HL-60/S4 treated with phorbol 12-myristate 13-acetate at 8.2 ng/mL for 4 days and 3 days (cell line): ENCODE data around the gene RNF138.
"Not testable (repeated sequence)": the region's sequence is repeated elsewhere in the genome, so short reads cannot be mapped to it uniquely, and the experiment has no call there.

Experiments used
- in situ Hi-C: fragments of 300-500 bp; cut with MboI; formaldehyde crosslinking; loops from 2 replicates; pipeline ENCODE4 v1.15.0; 2022; ENCODE audit warnings: low sequenced_read_pairs

Gene RNF138

DNA sequence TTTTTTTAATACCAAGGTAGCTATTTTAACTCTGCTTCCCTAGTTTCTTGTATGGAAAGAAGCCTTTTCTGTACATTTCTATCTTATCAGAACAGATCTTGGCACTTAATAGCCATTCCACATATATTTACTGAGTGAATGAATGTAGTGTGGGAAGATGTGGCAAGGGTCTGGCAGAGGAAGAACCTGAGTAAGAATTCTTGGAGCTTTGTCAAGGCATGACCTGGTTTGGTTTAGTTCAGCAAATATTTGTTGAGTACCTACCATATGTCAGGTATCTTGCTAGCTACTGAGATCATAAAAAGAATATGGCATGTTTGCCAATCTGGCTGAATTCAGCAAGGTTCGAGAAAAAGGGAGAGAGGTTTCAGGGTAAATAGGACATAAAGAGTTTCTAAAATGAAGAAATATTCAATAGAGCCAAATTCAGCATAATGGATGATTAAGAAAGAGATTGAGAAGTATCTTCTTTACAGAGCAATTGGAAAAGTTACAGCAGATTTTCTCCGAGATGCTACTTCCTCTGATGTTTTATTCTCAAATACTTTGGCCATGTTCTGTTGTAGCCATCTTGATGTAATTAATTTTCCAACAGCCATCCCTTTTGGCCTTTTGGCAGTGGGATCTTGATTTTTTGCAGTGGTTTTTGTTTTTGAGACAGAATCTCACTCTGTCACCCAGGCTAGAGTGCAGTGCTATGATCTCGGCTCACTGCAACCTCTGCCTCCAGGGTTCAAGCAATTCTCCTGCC lies 76.5 kb downstream of the RNF138 start:
- in situ Hi-C loops = loop anchor here (25.0 kb wide), 1 partner anchor 369 kb away; no protein-coding TSS in a partner anchor

DNA sequence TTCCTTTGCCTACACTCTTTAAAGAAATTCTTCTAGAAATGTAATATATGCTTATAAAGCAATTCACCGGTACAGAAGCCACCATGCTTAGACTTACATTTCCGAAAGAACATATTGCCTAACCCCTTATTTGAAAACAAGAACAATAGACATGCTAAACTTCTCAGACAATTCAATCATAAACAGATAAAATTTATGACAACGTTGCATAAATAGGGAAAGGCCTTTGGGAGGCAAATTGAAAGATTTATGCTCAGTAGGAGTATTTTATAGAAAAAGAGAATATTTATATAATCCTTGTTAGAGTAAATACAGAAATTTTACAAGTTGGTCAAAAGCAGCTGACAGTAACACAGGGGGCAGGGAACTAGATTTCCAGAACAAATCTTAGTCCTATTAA lies 82.0 kb downstream of the RNF138 start:
- in situ Hi-C loops = loop anchor here (25.0 kb wide), 1 partner anchor 364 kb away; no protein-coding TSS in a partner anchor

DNA sequence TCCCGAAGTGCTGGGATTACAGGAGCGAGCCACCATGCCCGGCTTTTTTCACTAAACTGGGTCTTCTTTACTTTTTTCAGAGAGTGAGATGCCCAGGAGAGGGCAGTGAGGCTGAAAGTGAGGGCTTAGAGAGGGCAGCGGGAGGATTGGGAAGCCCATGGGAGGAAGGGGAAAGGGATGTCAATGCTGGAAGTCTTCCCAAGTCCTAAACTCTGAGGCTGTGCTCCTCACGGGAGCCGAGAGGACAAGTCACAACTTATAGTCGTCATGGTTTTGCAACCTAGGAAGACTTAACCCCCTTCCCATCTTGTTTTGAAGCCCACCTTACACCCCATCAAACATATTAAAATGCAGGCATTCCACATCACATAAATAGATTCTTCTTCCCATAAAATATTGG lies 83.0 kb downstream of the RNF138 start:
- in situ Hi-C loops = loop anchor here (25.0 kb wide), 1 partner anchor 363 kb away; no protein-coding TSS in a partner anchor

DNA sequence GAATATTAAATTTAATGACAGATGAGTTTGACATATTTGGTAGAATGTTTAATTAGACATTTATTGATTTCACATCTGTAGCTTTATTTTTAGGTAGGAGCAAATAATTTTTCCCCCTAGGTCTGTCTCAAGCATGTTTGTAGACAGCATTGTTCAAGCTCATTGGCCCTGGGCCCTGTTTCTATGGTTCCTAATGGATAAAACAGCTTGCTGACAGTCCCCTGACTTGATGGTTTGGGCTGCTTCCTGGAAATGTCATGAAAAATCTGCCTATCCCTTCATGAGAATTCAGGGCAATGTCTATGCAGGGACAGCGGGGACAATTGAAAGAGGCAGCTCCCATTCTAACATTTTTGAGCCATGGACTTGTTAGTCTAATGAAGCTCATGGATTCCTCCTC lies 83.6 kb downstream of the RNF138 start:
- in situ Hi-C loops = no loop called here

DNA sequence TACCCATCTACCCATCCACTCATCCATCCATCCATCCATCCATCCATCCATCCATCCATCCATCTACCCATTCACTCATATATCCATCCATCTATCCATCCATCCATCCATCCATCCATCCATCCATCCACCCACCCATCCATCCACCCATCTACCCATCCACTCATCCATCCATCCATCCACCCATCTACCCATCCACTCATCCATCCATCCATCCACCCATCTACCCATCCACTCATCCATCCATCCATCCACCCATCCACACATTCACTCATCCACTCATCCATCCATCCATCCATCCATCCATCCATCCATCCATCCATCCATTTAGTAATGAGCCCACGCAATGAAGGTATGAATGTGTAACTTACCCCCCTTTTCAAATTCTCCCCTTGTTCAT lies 85.1 kb downstream of the RNF138 start:
- in situ Hi-C loops = not testable (repeated sequence)

DNA sequence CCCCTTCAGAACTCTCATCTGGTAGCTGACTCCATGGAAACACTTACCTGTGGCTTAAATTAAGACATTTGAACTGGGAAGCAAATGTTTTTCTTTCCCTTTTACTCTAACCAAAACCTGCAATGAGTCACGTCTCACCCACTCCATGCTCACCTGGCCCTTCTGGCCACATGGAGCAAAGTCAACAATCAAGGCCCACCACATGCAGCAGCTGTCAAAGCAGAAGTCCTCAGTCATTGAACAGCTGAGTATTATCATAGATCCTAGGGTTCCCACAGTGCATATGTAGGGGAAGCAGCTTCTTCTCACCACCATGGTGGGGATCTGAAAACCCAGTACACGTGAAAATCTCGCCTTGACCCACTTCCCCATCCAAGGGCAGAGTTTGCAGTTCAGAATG lies 85.9 kb downstream of the RNF138 start:
- in situ Hi-C loops = no loop called here
